Testis (tissue), 3 donors: ENCODE data around the gene PPP2R2C. TPM values are rescaled to one million over a fixed set of nuclear protein-coding genes. Genes with fewer than 3 reads are reported as not detected.

Source experiments
- DNase-seq: peaks from one replicate; pipeline ENCODE4 v3.0.0-alpha.2; 2019
- H3K27ac ChIP-seq, 2 donors: fragments of 200-600 bp; sonication (generic); one replicate each; pipeline ENCODE4 v1.5.1; 2019
- H3K27me3 ChIP-seq: fragments of 200-600 bp; sonication (generic); one replicate; pipeline ENCODE4 v1.5.1; 2019
- H3K36me3 ChIP-seq: fragments of 200-600 bp; sonication (generic); one replicate; pipeline ENCODE4 v1.5.1; 2017; ENCODE audit warnings: low read depth; ENCODE audit errors: missing control alignments
- H3K4me1 ChIP-seq: fragments of 200-600 bp; sonication (generic); one replicate; pipeline ENCODE4 v1.5.1; 2019
- H3K4me3 ChIP-seq, 2 donors: fragments of 200-600 bp; sonication (generic); one replicate each; pipeline ENCODE4 v1.5.1; 2017 to 2019
- H3K9me3 ChIP-seq: fragments of 200-600 bp; sonication (generic); one replicate; pipeline ENCODE4 v1.5.1; 2017
- CTCF ChIP-seq, 3 experiments: fragments of 450-650 bp in 2 of 3; fragments of 200-600 bp in 1 of 3; sonication (generic) in 1 of 3; IDR thresholded peaks; one replicate each; pipeline ENCODE4 v1.5.1; 2016 to 2019; ENCODE audit warnings: antibody characterized with exemption in 3 of 3, mild to moderate bottlenecking in 2 of 3, moderate library complexity in 1 of 3
- POLR2A ChIP-seq: fragments of 450-650 bp; IDR thresholded peaks from one replicate; pipeline ENCODE4 v1.6.1; 2017; ENCODE audit warnings: antibody characterized with exemption, mild to moderate bottlenecking, moderate library complexity
- WGBS, 2 donors: methylation state at CpG; one replicate each; pipeline ENCODE4 v1.1.5; 2018; 5-methylcytosine and 5-hydroxymethylcytosine counted together
- intact Hi-C: fragments of 100-400 bp; cut with DNase I; formaldehyde crosslinking; loops from one replicate; pipeline ENCODE4 v1.15.1; 2023; ENCODE audit warnings: low total_unique reads
- polyA plus RNA-seq: library from polyadenylated mRNA; stranded (reverse); fragments of 350-450 nt; fragmentation: Illumina TruSeq; extraction: RNeasy Lipid Tissue Mini Kit (QIAGEN cat#74804); gene quantifications from one replicate; pipeline ENCODE4 v1.2.3, GENCODE V29; 2014; ENCODE audit warnings: low read depth, low replicate concordance; ENCODE audit not compliant: insufficient read depth
- total RNA-seq, 2 donors: library from RNA; depleted of rRNA; stranded (reverse); fragments of >200 nt; gene quantifications; one replicate each; pipeline ENCODE4 v1.2.3, GENCODE V29; 2016

Gene PPP2R2C
- total and polyA plus RNA-seq, 3 donors from 2014 or later: 7.9 to 20.4 (median 13.1) TPM

DNA sequence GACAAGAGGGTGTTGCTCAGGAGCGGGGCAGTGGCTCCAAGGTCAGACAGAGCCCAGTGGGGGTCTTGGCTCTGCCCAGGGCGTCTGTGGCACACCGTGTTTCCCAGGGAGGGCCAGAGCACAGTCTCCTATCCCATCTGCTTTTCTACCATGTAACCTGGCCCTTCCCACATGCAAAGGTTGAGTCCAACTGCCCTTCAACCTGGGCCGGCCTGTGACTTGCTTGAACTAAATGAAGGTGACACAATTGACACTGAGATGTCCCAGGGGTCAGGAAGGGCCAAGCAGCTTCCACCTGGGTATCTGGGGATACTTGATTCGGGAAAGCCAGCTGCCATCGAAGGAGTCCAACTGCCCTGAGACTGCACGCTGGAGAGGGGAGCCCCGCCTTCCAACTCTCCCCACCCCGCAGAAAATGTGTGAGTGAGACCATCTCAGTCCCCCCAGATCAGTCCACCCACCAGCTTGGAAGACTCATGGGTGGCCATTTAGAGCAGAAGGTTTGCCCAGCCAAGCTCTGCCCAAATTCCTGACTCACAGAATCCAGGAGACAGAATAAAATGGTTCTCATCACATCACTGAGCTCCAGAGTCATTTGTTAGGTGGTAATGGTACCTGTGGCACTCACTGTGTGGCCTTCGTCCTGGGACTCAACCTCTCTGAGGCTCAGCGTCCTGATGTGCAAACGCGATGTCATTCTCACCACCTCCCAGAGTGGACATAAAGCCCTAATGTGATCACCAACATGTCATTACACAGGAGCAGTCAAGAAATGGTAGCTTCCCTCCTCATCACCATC is 18.1 kb downstream of the PPP2R2C start:
- intact Hi-C loops: no loop called here
- H3K4me1 ChIP-seq: no peaks in the 10 kb centered on the region

GRCh38 chr4:6453688-6453990 is 18.8 kb downstream of the PPP2R2C start:
- Histone ChIP-seq H3K4me3 (no peak overlapping the region), H3K4me1 (no peaks in the 10 kb centered on the region), H3K27ac (no peak overlapping the region), H3K36me3 (no peaks in the 10 kb centered on the region), H3K27me3 (no peaks in the 10 kb centered on the region), H3K9me3 (no peaks in the 10 kb centered on the region)
- TF ChIP-seq CTCF (IDR thresholded peaks at IDR 0.05) (no peak), POLR2A (no peak)
- 83 to 97% methylated on average over 6 to 8 of the region's 8 CpGs for WGBS, 2 donors
- DNase-seq: no peak
- intact Hi-C loops: no loop called here

More for the DNA sequence above, 18.1 kb downstream of the PPP2R2C start:
- H3K27ac ChIP-seq: no peak overlapping the region
- H3K9me3 ChIP-seq: no peaks in the 10 kb centered on the region
- WGBS, 2 donors: 81 to 84% methylated on average over 11 to 13 of the region's 13 CpGs
- H3K36me3 ChIP-seq: no peaks in the 10 kb centered on the region
- no peak overlapping the region for H3K4me3 ChIP-seq
- DNase-seq: no peak
- TF ChIP-seq POLR2A (no peak), CTCF (IDR thresholded peaks at IDR 0.05) (no peak)
- no peaks in the 10 kb centered on the region for H3K27me3 ChIP-seq

DNA sequence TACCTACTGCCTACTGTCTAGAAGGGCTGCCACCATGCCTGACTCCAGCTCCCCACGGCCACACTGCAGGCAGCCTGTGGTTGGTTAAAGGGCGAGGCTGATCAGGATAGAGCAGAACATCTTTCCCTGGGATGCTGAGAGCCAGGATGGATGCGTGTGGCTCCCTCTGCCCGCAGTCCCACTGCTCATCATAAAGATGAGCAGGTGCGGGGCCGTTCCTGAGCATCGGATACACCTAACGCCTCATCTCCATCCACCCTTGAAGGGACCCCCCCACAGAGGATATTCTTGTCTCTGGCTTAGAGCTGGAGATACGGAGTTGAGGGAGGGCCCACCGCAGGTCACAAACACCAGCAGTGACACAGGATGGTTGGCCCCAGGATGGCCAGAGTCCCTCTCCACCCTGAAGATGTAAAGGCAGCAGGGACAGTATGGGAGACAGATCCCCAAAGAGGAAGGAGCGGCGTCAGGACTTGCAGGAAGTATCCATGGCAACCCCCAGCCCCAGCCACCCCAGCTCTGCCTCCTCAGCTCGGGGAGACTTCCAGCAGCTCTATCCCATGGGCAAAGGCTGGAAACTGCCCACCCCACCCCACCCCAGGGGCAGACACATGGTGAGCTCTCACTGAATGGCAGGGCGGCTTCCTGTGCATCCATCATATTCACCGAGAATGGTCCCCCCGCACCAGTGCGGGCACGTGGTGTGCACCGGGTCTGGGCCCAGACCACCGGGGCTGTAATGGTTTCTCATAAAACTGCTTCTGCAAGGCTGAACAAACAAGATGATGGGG is 19.3 kb downstream of the PPP2R2C start:
- 77 to 87% methylated on average over 9 to 20 of the region's 20 CpGs for WGBS, 2 donors
- no peak for TF ChIP-seq CTCF (IDR thresholded peaks at IDR 0.05)
- TF ChIP-seq POLR2A: no peak
- Histone ChIP-seq H3K9me3 (no peaks in the 10 kb centered on the region), H3K4me3 (no peak overlapping the region), H3K36me3 (no peaks in the 10 kb centered on the region), H3K4me1 (no peaks in the 10 kb centered on the region), H3K27me3 (no peaks in the 10 kb centered on the region), H3K27ac (no peak overlapping the region)
- intact Hi-C loops: no loop called here
- no peak for DNase-seq

DNA sequence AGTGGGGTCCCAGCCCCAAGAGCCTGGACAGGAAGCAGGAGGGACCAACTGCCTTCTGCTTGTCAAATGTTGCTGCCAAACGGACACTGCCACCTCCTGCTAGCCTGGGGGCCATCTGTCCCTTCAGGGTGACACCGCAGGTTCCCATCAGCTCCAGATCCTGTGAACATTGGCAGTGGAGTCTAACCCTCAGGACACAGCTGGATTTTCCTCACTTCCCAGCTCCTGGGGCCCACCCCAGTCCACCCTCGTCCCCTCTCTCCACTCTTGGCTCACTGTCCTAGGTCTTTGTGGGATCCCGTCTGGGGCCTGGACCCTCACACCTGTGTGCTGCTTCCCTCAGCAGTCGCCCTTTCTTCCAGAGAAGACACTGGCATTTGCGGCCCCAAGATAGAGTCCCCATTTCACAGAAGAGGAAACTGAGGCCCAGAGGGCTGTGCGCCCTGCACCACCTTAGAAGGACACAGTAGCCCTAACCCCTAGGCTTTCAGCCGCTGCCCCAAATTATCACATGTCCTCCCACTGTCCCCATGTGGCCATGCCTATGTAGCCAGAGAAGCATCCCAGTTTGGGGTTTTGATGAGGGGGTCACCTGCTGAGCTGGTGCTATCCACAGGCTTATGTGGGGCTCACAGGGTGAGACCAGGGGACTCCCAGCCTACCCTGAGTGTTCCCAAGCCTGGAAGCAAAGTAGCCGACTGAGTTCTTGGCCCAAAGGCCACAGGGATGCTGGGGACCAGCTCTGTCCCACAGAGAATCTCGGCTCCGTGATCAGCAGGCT is 20.1 kb downstream of the PPP2R2C start:
- Histone ChIP-seq H3K27me3 (no peaks in the 10 kb centered on the region), H3K36me3 (no peaks in the 10 kb centered on the region), H3K4me3 (no peak overlapping the region), H3K4me1 (peaks cover under 1% of the 10 kb centered on the region), H3K9me3 (no peaks in the 10 kb centered on the region), H3K27ac (no peak overlapping the region)
- 86 to 92% methylated on average over 8 to 11 of the region's 11 CpGs for WGBS, 2 donors
- DNase-seq: no peak
- TF ChIP-seq POLR2A: no peak
- TF ChIP-seq CTCF (IDR thresholded peaks at IDR 0.05): no peak
- intact Hi-C loops: no loop called here
